ENCODE measurements around the gene RGS7BP.

Gene RGS7BP

GRCh38 chr5:64575561-64575960 lies 69.7 kb downstream of the RGS7BP start:
- no peak for DNase-seq (ENCODE audit: extremely low read depth, low read depth)
- TF ChIP-seq CTCF (IDR thresholded peaks at IDR 0.05; ENCODE audit: low read depth, low read length, missing control alignments), result no peak
- no peak overlapping the region for H3K4me3 ChIP-seq (replicated peaks; ENCODE audit: low read depth, low read length)

GRCh38 chr5:64576250-64576649 lies 70.4 kb downstream of the RGS7BP start:
- no peak for DNase-seq (ENCODE audit: extremely low read depth, low read depth)
- no peak for TF ChIP-seq CTCF (IDR thresholded peaks at IDR 0.05; ENCODE audit: low read depth, low read length, missing control alignments)

GRCh38 chr5:64585646-64586045 lies 79.8 kb downstream of the RGS7BP start:
- no peak overlapping the region for H3K4me3 ChIP-seq (replicated peaks; ENCODE audit: low read depth, low read length)
- DNase-seq (ENCODE audit: extremely low read depth, low read depth), result no peak
- no peak for TF ChIP-seq CTCF (IDR thresholded peaks at IDR 0.05; ENCODE audit: low read depth, low read length, missing control alignments)

More at GRCh38 chr5:64576250-64576649, 70.4 kb downstream of the RGS7BP start:
- no peak overlapping the region for H3K4me3 ChIP-seq (replicated peaks; ENCODE audit: low read depth, low read length)

- H3K4me3 ChIP-seq (replicated peaks; ENCODE audit: low read depth, low read length), result no peak overlapping the region
- TF ChIP-seq CTCF (IDR thresholded peaks at IDR 0.05; ENCODE audit: low read depth, low read length, missing control alignments), result no peak
- DNase-seq (ENCODE audit: extremely low read depth, low read depth), result no peak
These were observed 81.6 kb downstream of the RGS7BP start for GRCh38 chr5:64587370-64587769.

GRCh38 chr5:64592730-64593341 lies 87.0 kb downstream of the RGS7BP start:
- no peak overlapping the region for H3K4me3 ChIP-seq (replicated peaks; ENCODE audit: low read depth, low read length)
- TF ChIP-seq CTCF (IDR thresholded peaks at IDR 0.05; ENCODE audit: low read depth, low read length, missing control alignments), result no peak
- no peak for DNase-seq (ENCODE audit: extremely low read depth, low read depth)

- H3K4me3 ChIP-seq (replicated peaks; ENCODE audit: low read depth, low read length), result no peak overlapping the region
- no peak for DNase-seq (ENCODE audit: extremely low read depth, low read depth)
- no peak for TF ChIP-seq CTCF (IDR thresholded peaks at IDR 0.05; ENCODE audit: low read depth, low read length, missing control alignments)
These were observed 88.2 kb downstream of the RGS7BP start for GRCh38 chr5:64594025-64594424.

GRCh38 chr5:64594601-64595000 lies 88.8 kb downstream of the RGS7BP start:
- DNase-seq (ENCODE audit: extremely low read depth, low read depth), result no peak
- TF ChIP-seq CTCF (IDR thresholded peaks at IDR 0.05; ENCODE audit: low read depth, low read length, missing control alignments), result no peak
- no peak overlapping the region for H3K4me3 ChIP-seq (replicated peaks; ENCODE audit: low read depth, low read length)
